Femur (tissue), 1 donor: ENCODE results near the gene CCDC107.

Experiments
- DNase-seq: peaks from one replicate; pipeline ENCODE4 v3.0.0-alpha.2; 2017

CCDC107 gene

GRCh38 chr9:35706951-35707350, 48.9 kb downstream of the CCDC107 start:
- no peak for DNase-seq

GRCh38 chr9:35708146-35708545, 50.1 kb downstream of the CCDC107 start:
- no peak for DNase-seq

GRCh38 chr9:35710818-35711500, 52.9 kb downstream of the CCDC107 start:
- no peak for DNase-seq
